Subcutaneous adipose tissue (tissue), 4 donors: Measurements from ENCODE around the gene PLCH2. TPM values are rescaled to one million over a fixed set of nuclear protein-coding genes. Genes with fewer than 3 reads are reported as not detected.

Source experiments
- total RNA-seq, 4 donors: library from RNA; depleted of rRNA; stranded (reverse); fragments of >200 nt; gene quantifications; one replicate each; pipeline ENCODE4 v1.1.0, GENCODE V29; 2016
- TF ChIP-seq, protein P1 (sequence below): fragments of 450-650 bp; IDR thresholded peaks from one replicate; pipeline ENCODE4 v1.5.1; 2016; ENCODE audit warnings: low read depth, mild to moderate bottlenecking, control low read depth, antibody characterized with exemption, moderate library complexity

The PLCH2 gene
- total RNA-seq, 4 donors from 2014 or later: 0.22 to 0.68 TPM; not detected in 2

DNA sequence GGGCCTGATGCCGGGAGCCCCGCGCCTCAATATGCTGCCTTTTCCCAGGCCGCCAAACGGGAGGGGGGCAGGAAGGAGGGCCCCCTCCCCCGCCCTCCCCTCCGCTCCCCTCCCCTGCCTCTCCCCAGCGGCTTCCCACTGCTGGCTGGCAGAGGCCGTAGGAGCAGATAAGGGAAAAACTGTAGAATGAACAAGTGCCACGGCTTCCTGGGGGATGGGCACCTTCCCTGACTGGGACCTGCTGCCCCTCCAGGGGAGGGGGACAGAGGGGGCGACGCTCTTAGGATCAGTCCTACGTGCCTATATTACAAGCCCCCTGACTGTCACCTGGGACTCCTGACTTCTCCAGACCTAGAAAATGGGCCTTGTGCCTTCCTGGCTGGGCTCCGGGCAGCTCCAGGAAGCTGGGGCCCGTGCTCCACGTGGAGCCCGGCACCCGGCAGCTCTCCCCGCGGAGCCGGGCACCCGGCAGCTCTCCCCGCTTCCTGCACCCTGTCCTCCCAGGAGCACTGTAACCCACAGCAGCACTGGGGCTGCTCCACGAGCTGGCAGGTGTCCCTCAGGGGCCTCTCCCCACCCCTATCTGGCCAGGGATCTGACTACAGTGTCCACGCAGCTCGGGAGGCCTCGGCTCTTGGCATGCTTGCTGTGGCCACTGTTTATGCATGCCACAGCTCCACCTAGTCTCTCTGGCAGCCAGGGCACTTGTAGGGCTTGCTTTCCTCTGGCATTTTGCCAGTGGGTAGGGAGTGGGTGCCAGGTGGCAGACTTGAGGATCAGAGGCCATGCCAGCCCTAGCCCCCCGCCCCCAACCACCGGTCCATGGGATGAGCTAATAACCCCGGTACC is 54.6 kb downstream of the PLCH2 start:
- TF ChIP-seq, protein P1, sequence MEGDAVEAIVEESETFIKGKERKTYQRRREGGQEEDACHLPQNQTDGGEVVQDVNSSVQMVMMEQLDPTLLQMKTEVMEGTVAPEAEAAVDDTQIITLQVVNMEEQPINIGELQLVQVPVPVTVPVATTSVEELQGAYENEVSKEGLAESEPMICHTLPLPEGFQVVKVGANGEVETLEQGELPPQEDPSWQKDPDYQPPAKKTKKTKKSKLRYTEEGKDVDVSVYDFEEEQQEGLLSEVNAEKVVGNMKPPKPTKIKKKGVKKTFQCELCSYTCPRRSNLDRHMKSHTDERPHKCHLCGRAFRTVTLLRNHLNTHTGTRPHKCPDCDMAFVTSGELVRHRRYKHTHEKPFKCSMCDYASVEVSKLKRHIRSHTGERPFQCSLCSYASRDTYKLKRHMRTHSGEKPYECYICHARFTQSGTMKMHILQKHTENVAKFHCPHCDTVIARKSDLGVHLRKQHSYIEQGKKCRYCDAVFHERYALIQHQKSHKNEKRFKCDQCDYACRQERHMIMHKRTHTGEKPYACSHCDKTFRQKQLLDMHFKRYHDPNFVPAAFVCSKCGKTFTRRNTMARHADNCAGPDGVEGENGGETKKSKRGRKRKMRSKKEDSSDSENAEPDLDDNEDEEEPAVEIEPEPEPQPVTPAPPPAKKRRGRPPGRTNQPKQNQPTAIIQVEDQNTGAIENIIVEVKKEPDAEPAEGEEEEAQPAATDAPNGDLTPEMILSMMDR: no peak

DNA sequence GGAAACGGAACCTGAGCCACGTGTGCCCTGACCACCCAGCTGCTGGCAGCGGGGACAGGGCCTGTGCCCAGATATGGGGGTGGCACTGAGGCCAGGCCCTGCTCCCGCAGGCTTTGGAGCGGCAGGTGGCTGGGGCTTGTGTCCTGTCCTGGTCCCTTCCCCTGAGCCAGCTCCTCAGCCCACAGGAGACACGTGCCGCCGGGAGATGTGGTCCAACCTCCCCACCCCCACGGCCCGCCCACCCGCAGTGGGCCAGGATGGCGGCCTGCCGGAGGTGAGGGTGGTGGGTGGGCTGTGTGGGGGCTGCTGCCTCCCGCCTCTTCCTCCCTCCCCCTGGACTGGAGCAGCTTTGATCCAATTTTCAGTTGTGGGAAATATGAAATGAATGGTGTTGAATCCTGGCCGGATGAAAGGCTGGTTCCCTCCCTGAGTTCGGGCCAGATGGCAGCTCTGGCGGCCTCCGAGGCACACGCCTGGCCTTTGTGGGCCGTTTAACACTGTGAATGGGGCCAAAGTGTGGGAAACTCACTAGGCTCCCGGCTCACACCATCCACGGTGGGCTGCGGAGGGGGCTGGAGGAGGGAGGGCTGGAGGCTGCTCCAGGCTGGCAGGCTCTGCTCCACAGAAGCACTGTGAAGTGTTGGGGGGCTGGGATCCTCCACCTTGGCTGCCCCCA is 56.5 kb downstream of the PLCH2 start:
- TF ChIP-seq, protein P1: no peak

DNA sequence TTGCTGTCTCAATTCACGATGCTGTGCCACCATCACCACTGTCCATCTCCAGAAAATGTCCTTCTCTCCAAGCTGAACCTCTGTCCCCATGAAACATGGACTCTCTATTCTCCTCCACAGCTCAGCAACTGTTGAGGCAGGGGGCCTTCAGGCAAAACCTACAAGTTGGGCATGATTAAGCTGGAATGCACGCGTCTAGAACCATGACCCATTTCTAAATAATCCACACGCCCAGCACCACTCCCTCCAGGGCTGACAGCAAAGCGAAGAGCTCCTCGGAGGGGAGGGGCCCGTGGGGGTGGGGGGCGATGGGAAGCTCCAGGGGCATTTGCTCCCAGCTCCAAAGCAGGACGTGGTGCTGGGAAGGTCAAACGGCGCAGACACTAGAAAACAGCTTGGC is 57.3 kb downstream of the PLCH2 start:
- TF ChIP-seq, protein P1: no peak

DNA sequence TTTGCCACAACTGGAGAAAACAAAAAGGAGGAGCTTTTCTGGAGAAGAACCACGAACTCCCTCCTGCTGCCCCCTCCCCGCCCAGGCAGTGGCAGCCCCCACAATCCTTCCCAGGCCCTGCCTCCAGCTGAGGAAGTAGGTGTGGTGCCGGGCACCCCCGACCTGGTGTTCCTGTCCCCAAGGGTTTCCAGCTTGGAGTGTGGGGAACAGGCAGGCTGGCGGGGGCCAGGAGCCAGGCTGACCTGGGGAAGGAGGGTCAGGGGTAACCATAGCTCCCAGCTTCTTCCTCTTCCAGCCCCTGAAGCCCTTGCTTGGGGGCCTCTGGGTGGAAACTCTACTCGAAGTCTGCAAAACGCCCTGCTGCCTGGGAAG is 58.2 kb downstream of the PLCH2 start:
- TF ChIP-seq, protein P1: no peak

DNA sequence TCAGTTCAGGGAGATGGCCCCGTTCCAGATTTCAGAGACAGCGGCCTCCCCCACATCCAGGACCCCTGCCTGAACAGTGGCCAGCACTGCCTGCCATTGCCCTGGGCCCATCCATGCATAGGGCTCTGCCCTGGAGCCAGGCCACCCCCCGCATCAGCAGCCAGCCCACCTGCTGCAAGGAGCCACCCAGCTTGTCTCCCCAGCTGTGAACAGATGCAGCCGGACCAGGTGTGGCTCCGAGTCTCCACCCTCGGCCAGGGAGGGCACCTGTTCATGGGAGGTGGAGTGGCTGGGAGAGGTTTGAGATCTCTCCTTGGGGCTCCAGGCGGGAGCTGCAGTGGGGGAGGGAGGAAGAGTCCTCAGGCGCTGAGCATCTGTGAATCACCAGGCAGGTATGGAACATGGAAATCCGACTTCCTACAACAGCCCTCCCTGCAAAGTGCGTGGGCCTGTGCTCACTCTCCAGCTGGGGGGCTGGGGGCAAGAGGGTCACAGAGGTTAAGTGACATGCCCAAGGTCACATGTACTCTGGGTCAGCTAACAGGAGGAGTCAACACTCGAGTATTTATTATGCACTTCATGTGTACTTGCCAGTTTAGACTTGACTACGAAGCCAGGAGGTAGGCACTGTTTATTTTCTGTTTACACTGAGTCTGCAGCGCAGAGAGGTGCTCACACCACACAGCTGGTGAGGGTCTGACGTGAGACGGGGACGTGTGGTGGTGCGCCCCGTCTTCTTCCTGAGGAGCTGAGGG is 58.8 kb downstream of the PLCH2 start:
- TF ChIP-seq, protein P1: no peak

DNA sequence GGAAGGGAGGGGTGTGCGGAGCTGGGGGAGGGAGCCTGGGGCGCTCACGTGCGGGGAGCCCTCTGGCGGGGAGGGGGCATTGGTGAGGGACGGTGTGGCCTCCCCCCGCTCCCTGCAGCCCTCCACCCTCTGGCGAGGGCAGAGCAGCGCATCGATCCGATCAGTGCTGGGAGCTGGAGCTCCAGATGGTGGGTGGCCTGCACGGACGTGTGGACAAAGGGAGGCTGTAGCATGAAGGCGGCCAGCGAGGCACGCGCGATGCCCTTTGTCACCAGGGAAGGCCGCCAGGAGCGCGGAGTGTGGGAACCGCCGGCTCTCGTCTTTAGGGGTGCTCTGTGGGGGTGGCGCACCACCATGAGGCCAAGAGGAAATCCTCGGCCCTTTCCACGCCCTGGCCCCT is 59.4 kb downstream of the PLCH2 start:
- TF ChIP-seq, protein P1: no peak

DNA sequence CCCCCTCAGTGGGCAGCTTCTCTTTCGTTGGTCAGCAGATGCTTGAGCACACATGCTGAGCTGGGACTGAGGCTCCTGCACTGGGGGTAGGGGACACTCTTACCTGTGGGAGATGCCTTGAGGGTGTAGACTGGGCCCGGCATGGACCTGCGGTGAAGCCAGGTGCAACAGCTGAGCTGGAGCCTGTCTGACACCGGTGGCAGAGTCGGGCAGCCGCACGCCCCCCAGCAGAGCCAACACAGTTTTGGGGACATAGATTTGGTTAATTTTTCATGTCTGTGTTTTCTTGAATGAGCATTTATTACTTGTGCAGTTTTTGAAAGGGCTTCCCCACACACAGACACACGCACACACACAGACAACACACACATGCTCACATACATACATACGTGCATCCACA is 59.9 kb downstream of the PLCH2 start:
- TF ChIP-seq, protein P1: no peak
